ENCODE results near the gene CASR.

The CASR gene

DNA sequence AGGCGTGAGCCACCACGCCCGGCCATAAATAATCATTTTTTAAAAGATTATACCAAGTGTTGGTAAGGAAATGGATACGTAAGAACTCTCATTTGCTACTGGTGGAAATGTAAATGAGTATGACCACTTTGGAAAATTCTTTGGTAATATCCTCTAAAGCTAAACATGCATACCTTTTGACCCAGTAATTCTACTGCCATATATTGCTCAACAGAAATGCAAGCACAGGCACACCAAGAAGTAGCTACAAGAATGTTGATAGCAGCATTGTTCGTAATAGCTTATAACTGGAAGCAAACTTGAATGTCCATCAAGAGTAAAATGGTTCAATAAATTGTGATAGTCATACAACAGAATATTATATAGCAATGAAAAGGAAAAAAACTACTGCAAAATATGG lies 4.8 kb upstream of the CASR start:
- TF ChIP-seq, protein P1, sequence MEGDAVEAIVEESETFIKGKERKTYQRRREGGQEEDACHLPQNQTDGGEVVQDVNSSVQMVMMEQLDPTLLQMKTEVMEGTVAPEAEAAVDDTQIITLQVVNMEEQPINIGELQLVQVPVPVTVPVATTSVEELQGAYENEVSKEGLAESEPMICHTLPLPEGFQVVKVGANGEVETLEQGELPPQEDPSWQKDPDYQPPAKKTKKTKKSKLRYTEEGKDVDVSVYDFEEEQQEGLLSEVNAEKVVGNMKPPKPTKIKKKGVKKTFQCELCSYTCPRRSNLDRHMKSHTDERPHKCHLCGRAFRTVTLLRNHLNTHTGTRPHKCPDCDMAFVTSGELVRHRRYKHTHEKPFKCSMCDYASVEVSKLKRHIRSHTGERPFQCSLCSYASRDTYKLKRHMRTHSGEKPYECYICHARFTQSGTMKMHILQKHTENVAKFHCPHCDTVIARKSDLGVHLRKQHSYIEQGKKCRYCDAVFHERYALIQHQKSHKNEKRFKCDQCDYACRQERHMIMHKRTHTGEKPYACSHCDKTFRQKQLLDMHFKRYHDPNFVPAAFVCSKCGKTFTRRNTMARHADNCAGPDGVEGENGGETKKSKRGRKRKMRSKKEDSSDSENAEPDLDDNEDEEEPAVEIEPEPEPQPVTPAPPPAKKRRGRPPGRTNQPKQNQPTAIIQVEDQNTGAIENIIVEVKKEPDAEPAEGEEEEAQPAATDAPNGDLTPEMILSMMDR (IDR thresholded peaks at IDR 0.05): no peak
- TF ChIP-seq ZFX (IDR thresholded peaks at IDR 0.05; ENCODE audit: borderline replicate concordance): no peak
- no peak overlapping the region for H3K27ac ChIP-seq

DNA sequence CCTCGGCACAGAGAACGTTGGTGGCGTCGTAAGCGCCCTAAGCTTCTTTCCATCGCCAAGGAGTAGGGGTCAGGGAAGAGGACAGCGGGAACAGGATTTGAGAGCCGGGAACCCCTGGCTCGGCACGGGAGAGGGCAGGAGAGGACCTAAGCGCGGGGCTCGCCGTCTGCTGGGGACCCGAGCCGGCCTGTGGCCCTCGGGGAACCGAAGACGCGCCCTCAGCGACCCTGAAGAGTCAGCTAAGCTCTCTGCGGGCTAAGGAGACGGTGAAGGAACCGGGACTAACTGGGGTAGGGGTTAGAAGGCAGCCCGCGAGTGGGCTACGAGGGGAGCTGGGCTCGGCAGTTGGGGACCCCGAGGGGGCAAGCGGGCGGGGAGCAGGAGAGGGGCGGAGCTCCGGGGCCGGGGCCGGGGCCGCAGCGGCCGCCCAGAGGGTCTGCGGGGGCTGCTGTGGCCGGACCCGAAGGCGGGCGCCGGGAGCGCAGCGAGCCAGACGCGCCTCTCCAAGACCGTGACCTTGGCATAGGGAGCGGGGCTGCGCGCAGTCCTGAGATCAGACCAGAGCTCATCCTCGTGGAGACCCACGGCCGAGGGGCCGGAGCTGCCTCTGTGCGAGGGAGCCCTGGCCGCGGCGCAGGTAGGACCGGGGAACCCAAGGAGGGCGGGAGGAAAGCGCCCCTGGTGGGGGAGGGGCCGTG lies 574 bp downstream of the CASR start:
- no peak overlapping the region for H3K27ac ChIP-seq
- TF ChIP-seq ZFX (IDR thresholded peaks at IDR 0.05; ENCODE audit: borderline replicate concordance): no peak
- TF ChIP-seq, protein P1 (IDR thresholded peaks at IDR 0.05): no peak

DNA sequence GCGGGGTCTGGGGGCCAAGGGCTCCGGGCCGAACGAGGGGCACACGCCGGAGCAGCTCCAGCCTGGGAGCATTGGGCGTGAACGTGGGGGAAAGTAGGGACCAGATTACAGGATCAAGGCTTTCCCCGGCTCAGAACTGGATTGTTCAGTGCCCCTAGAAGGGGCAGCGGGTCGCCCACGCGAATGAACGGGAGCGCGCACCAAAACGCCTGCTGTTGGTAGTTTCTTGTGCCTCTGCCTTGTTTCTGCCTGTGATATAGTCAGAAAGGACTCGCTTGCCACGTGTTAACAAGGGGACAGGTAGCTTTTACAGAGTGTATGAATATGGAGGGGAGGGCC lies 1.1 kb downstream of the CASR start:
- no peak for TF ChIP-seq ZFX (IDR thresholded peaks at IDR 0.05; ENCODE audit: borderline replicate concordance)
- TF ChIP-seq, protein P1 (IDR thresholded peaks at IDR 0.05): no peak
- H3K27ac ChIP-seq: no peak overlapping the region

DNA sequence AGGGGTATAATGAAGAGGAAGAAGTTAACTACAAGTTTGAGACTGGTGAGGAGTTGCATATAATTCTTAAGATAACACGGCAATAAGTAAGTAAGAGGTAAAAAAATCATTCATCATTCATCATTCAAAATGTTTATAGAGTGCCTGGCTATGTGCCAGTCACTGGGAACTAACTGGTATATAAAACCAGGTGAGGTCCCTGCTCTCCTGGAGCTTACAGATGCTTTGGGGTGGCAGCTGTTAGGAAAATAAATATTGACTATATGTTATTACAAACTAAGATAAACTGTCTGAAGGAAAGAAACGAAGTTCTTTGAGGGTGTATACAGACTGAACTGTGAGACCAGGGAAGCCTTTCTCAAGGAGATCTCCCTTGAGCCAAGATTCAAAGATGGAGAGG lies 2.9 kb downstream of the CASR start:
- no peak for TF ChIP-seq ZFX (IDR thresholded peaks at IDR 0.05; ENCODE audit: borderline replicate concordance)
- TF ChIP-seq, protein P1 (IDR thresholded peaks at IDR 0.05): no peak
- H3K27ac ChIP-seq: no peak overlapping the region

DNA sequence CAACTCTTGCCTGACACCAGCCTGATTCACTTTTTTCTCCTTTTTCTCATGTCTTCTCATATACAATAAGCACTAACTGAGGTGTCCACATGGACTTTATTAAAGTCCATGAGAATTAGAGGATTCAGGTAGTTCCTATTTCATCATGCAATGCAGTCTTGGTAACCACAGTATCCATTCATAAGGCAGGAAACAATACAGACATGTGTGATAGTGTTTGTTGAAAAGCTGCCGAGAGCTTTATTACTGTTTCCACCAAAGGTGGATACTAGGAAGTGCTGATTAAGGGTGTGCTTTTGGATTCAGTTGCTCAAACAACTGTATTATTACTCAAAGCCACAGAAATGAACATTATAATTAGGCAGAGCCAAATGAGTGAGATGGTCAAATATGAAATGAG lies 5.3 kb downstream of the CASR start:
- TF ChIP-seq, protein P1 (IDR thresholded peaks at IDR 0.05): no peak
- TF ChIP-seq ZFX (IDR thresholded peaks at IDR 0.05; ENCODE audit: borderline replicate concordance): no peak
- no peak overlapping the region for H3K27ac ChIP-seq

DNA sequence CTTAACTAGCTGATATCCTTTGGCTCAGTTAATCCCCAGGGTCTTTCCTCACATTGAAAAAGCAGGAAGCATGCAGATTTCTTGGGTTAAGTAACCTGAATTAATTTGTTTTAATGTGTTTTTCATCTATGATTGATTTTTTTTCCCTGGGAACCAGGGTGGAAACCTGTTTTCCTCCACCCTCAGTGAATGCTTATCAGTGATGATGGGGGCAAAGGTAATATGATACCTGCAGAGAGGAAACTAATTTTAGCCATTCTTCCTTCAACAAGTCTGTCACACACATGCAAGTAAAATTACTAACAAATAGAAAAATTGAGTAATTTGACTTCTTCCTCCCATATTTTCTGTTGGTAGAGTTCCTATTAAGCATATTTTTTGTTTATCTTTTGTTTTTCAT lies 5.9 kb downstream of the CASR start:
- no peak overlapping the region for H3K27ac ChIP-seq
- TF ChIP-seq, protein P1 (IDR thresholded peaks at IDR 0.05): no peak
- TF ChIP-seq ZFX (IDR thresholded peaks at IDR 0.05; ENCODE audit: borderline replicate concordance): no peak

DNA sequence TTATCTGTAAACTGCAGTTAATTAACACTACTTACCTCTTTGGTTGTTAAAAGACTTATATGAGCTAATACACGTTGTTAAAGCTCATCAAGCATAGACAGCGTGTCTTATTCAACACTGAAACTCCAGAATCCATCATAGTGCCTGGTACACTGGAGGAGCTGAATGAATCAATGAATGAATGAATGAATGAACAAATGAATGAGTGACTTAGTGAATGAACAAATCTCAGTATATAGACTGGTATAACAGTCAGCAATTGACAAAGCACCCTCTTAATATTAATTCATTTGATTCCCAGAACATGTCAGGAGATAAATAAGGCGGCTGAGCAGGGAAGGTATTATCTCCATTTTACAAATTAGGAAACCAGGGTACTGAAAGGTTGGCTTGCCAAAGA lies 7.1 kb downstream of the CASR start:
- H3K27ac ChIP-seq: no peak overlapping the region
- TF ChIP-seq ZFX (IDR thresholded peaks at IDR 0.05; ENCODE audit: borderline replicate concordance): no peak
- TF ChIP-seq, protein P1 (IDR thresholded peaks at IDR 0.05): no peak

Measured in 22Rv1 (cell line).